ENCODE results near the gene PSMA1.

DNA sequence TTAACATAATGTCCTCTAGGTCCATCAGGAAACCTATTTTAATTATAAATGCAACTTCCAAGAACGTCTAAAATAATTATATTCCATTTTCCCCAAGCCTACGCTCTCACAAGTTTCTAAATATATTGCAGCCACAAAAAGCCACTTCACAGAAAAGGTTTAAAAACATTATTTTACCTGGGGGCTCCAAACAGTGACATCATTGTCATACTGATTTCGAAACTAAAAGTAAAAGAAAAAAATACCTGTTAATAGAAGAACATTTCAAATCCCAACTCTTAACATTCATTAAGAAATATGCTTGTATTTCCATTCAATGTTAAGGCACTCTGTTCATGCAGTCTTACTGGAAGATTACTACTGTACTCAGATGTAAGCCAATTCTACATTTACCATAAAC is 1.4 kb downstream of the PSMA1 start:
- TF ChIP-seq, protein P1, sequence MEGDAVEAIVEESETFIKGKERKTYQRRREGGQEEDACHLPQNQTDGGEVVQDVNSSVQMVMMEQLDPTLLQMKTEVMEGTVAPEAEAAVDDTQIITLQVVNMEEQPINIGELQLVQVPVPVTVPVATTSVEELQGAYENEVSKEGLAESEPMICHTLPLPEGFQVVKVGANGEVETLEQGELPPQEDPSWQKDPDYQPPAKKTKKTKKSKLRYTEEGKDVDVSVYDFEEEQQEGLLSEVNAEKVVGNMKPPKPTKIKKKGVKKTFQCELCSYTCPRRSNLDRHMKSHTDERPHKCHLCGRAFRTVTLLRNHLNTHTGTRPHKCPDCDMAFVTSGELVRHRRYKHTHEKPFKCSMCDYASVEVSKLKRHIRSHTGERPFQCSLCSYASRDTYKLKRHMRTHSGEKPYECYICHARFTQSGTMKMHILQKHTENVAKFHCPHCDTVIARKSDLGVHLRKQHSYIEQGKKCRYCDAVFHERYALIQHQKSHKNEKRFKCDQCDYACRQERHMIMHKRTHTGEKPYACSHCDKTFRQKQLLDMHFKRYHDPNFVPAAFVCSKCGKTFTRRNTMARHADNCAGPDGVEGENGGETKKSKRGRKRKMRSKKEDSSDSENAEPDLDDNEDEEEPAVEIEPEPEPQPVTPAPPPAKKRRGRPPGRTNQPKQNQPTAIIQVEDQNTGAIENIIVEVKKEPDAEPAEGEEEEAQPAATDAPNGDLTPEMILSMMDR (IDR thresholded peaks at IDR 0.05): no peak
- TF ChIP-seq POLR2A (IDR thresholded peaks at IDR 0.05): no peak

Data from testis (tissue), 2 donors.